ENCODE measurements around the gene PWWP2A. TPM values are rescaled to one million over a fixed set of nuclear protein-coding genes. Genes with fewer than 3 reads are reported as not detected.

Gene PWWP2A
- total and polyA plus RNA-seq, 2 of the 4 experiments (the other 2 are of a cell fraction): 8.8 to 12.5 TPM

GRCh38 chr5:160119905-160120266 is 636 bp upstream of the PWWP2A start:
- H3K56ac ChIP-seq (ENCODE audit: extremely low read depth, insufficient read depth, low read length): no peak overlapping the region
- BruUV-seq (replicated peaks): no TSS peak
- H3K36me3 ChIP-seq (ENCODE audit: control insufficient read depth, insufficient read depth, low read length): peaks cover 3% of the 10 kb centered on the region
- no peaks in the 10 kb centered on the region for H3K9me1 ChIP-seq (ENCODE audit: insufficient read depth, low read length)
- no peak overlapping the region for H4K8ac ChIP-seq (ENCODE audit: low read depth in 2 of 2, low read length in 2 of 2)
- H3K9me3 ChIP-seq (ENCODE audit: control insufficient read depth, insufficient read depth, low read length): no peaks in the 10 kb centered on the region
- no peak overlapping the region for H2BK120ac ChIP-seq (ENCODE audit: low read depth, low read length)
- no peak overlapping the region for H3K4me3 ChIP-seq (ENCODE audit: insufficient read depth, low read depth, low read length)
- no CpG with 5 or more reads among the region's 12 CpGs for WGBS, 2 experiments (ENCODE audit: extremely low coverage in 2 of 2, insufficient read length in 1 of 2)
- H4K5ac ChIP-seq (ENCODE audit: low read depth, low read length): no peak overlapping the region
- H3K79me1 ChIP-seq (ENCODE audit: low read depth in 1 of 2, low read length in 2 of 2): peaks cover 8 to 16% of the 10 kb centered on the region in 2 experiments; a peak in 1 of 4 replicates
- peak overlapping the region; percentile 75 for H2AFZ ChIP-seq (replicated peaks; ENCODE audit: low read length, poor library complexity)
- no peak overlapping the region for H3K9ac ChIP-seq (ENCODE audit: low read depth, low read length)
- no peak for DNase-seq
- dilution Hi-C loops (cut with HindIII; ENCODE audit: low sequenced_read_pairs, unreplicated experiment) (no loop called here), in situ Hi-C loops (cut with MboI; ENCODE audit: low sequenced_read_pairs) (no loop called here), intact Hi-C loops (cut with micrococcal nuclease) (loop anchor here (1.0 to 2.0 kb wide), 5 partner anchors 39 to 225 kb away; no protein-coding TSS in a partner anchor)
- ChIA-PET CTCF (no interaction called here), POLR2A (ENCODE audit: unreplicated experiment) (no interaction called here)
- no peak overlapping the region for H3K14ac ChIP-seq (replicated peaks; ENCODE audit: low read depth, low read length)
- no peak overlapping the region for H3K23ac ChIP-seq (ENCODE audit: low read depth, low read length)
- no peak overlapping the region for H3K18ac ChIP-seq (ENCODE audit: low read depth, low read length)
- no peak overlapping the region for H4K91ac ChIP-seq (ENCODE audit: insufficient read depth, low read depth, low read length)
- no peak overlapping the region for H2BK20ac ChIP-seq (ENCODE audit: low read depth, low read length)
- H3K27ac ChIP-seq (ENCODE audit: insufficient read depth, low read length): no peak overlapping the region
- no peak overlapping the region for H2AK5ac ChIP-seq (ENCODE audit: low read depth, low read length)
- H3K27me3 ChIP-seq (ENCODE audit: control insufficient read depth, insufficient read depth, low read length): no peaks in the 10 kb centered on the region
- H2BK15ac ChIP-seq (ENCODE audit: low read depth, low read length): no peak overlapping the region
- no peak overlapping the region for H3K4ac ChIP-seq (ENCODE audit: low read depth, low read length)
- ATAC-seq (ENCODE audit: low read depth): no peak
- peak; percentile 27; the same call in 1 of the 2 replicates for TF ChIP-seq SMC3 (IDR thresholded peaks at IDR 0.05; ENCODE audit: low read depth, low read length)
- no peak for TF ChIP-seq MAZ (IDR thresholded peaks at IDR 0.05; ENCODE audit: borderline replicate concordance, low read depth, low read length)
- TF ChIP-seq POLR2A (IDR thresholded peaks at IDR 0.05; ENCODE audit: low read depth, low read length): no peak
- no peak for TF ChIP-seq BHLHE40 (IDR thresholded peaks at IDR 0.05; ENCODE audit: low read depth, low read length)
- no peak for TF ChIP-seq NFE2L2 (IDR thresholded peaks at IDR 0.05; ENCODE audit: low read depth, low read length)
- TF ChIP-seq CEBPB (IDR thresholded peaks at IDR 0.05; ENCODE audit: low read depth, low read length): no peak
- no peak for TF ChIP-seq MXI1 (IDR thresholded peaks at IDR 0.05; ENCODE audit: borderline replicate concordance, low read depth, low read length)
- TF ChIP-seq CHD1 (IDR thresholded peaks at IDR 0.05; ENCODE audit: low read depth, low read length): no peak
- TF ChIP-seq MAFK (IDR thresholded peaks at IDR 0.05; ENCODE audit: low read depth, low read length): no peak
- TF ChIP-seq CTCF (conservative IDR thresholded peaks at IDR 0.05; ENCODE audit: low read depth, low read length): peak; percentile 27; the same call in 1 of the 2 replicates
- no peak for TF ChIP-seq ELK1 (IDR thresholded peaks at IDR 0.05; ENCODE audit: borderline replicate concordance, low read depth, low read length)
- peak; percentile 100 for TF ChIP-seq RCOR1 (IDR thresholded peaks at IDR 0.05; ENCODE audit: insufficient replicate concordance, low read length)
- TF ChIP-seq FOS (IDR thresholded peaks at IDR 0.05; ENCODE audit: low read depth, low read length): no peak
- no peak for TF ChIP-seq RFX5 (IDR thresholded peaks at IDR 0.05; ENCODE audit: low read depth, low read length)
- TF ChIP-seq RAD21 (IDR thresholded peaks at IDR 0.05; ENCODE audit: low read length): peak; percentile 29
- TF ChIP-seq, protein P1, sequence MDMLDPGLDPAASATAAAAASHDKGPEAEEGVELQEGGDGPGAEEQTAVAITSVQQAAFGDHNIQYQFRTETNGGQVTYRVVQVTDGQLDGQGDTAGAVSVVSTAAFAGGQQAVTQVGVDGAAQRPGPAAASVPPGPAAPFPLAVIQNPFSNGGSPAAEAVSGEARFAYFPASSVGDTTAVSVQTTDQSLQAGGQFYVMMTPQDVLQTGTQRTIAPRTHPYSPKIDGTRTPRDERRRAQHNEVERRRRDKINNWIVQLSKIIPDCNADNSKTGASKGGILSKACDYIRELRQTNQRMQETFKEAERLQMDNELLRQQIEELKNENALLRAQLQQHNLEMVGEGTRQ (IDR thresholded peaks at IDR 0.05; ENCODE audit: low read depth, low read length): no peak
- H2AK9ac ChIP-seq (replicated peaks; ENCODE audit: low read depth, low read length, poor library complexity): no peak overlapping the region
- H3K4me1 ChIP-seq (ENCODE audit: control insufficient read depth, insufficient read depth, low read length): no peaks in the 10 kb centered on the region
- H3K4me2 ChIP-seq (ENCODE audit: low read depth, low read length): no peak overlapping the region
- H4K20me1 ChIP-seq (ENCODE audit: insufficient read depth, low read length): peaks cover 4% of the 10 kb centered on the region; the same call in 1 of the 2 replicates
- H2BK5ac ChIP-seq (ENCODE audit: low read depth, low read length, poor library complexity, severe bottlenecking): no peak overlapping the region

Data from IMR-90 (cell line).